Kasumi-1 (cell line): ENCODE measurements around the gene PXMP4.
"Not testable (repeated sequence)": the region's sequence is repeated elsewhere in the genome, so short reads cannot be mapped to it uniquely, and the experiment has no call there.

Source experiments
- DNase-seq, 2 experiments: peaks; one replicate each; lab custom pipeline; 2025; lab: John Stamatoyannopoulos, UW

Gene PXMP4

GRCh38 chr20:33719989-33720709 is at the start of gene PXMP4:
Gene PXMP4, minus strand, starts transcription at chr20:33720310. Its CDS starts 103 bp downstream, at chr20:33720207.
- DNase-seq, result peak; percentile 99 to 100

- DNase-seq, result no peak
Measured at GRCh38 chr20:33769043-33769442, 48.9 kb upstream of the PXMP4 start.

- DNase-seq, result no peak
Measured at GRCh38 chr20:33767777-33768138, 47.6 kb upstream of the PXMP4 start.

GRCh38 chr20:33766686-33767085 is 46.6 kb upstream of the PXMP4 start:
- no peak for DNase-seq

DNA sequence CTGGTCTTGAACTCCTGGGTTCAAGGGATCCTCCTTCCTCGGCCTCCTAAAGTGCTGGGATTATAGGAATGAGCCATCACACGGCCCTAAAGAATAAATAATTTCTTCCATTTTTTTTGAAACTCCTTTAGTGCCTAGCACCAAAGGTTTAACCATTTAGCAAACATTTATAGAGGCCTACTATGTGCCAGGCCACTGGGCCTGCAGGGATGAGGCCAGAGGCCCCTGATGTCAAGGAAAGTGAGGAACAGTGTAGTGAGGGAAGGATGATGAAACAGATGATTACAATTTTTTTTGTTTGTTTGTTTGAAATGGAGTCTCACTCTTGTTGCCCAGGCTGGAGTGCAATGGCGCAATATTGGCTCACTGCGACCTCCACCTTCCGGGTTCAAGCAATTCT is 45.5 kb upstream of the PXMP4 start:
- no peak for DNase-seq

- DNase-seq, result no peak
Measured at GRCh38 chr20:33765099-33765498, 45.0 kb upstream of the PXMP4 start.

DNA sequence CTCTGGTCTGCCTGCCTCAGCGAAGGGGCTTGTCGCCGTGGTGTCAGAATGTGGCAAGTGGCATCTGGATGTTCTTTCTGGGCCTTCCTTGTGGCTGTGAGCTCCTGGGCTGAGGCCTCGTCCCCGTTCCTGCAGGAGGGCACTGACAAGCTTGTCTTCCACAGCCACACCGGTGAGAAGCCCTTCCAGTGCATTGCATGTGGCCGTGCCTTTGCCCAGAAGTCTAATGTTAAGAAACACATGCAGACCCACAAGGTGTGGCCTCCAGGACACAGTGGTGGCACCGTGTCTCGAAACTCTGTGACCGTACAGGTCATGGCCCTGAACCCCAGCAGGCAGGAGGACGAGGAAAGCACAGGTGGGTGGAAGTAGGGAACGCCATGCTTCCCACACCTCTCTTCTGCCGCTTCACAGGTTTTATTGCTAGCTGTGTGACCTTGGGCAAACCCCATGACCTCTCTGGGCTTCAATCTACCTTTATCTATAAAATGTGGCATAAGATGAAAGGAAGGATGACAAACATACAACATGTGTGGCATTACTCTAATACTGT is 41.7 kb upstream of the PXMP4 start:
- DNase-seq, result no peak

GRCh38 chr20:33757458-33757857 is 37.3 kb upstream of the PXMP4 start:
- no peak for DNase-seq

DNA sequence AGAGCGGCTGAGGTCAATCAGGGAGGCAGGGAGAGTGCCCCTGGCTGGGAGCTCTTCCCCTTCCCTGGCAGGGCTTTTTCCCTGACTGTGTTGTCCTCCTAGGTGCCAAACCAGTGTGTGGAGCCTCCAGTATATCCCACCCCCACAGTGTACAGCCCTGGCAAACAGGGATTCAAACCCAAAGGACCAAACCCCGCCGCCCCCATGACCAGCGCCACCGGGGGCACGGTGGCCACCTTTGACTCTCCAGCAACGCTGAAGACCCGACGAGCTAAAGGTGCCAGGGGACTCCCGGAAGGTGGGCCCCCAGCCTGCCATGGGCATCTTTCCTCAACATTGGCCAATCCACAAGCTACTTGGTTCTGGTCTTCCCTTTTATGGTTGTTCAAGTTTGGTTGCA is 36.9 kb upstream of the PXMP4 start:
- DNase-seq, result no peak

- not testable (repeated sequence) for DNase-seq
Measured at GRCh38 chr20:33755936-33756490, 35.9 kb upstream of the PXMP4 start.

DNA sequence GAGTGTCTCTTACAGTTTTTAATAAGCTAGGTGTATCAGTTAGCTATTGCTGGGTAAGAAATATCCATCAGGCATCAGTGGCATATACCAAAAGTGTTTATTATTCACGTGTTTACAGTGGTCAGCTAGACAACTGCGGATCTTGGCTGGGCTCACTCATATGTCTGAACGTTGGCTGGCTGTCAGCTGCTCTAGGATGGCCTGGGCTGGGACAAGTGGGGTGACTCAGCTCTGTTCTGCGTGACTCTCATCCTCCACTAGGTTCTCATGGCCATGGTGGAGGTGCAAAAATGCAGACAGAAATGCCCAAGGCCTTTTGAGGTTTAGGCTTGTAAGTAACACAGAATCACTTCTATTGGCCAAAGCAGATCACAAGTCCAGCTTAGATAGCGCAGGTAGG is 33.7 kb upstream of the PXMP4 start:
- DNase-seq, result no peak

DNA sequence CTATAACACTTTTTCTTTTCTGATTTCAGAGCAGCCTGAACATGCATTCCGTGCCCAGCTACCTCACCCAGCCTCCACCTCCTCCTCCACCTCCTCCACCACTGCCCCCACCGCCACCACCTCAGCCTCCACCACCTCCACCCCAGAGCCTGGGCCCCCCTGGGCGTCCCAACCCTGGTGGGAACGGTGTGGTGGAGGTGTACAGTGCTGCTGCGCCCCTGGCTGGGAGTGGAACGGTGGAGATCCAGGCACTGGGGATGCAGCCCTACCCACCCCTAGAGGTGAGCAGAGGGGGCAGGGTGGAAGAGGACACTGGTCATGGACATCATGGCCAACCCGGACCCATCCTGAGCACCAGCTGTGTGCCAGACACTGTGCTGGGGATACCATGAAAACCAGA is 33.0 kb upstream of the PXMP4 start:
- DNase-seq, result no peak

DNA sequence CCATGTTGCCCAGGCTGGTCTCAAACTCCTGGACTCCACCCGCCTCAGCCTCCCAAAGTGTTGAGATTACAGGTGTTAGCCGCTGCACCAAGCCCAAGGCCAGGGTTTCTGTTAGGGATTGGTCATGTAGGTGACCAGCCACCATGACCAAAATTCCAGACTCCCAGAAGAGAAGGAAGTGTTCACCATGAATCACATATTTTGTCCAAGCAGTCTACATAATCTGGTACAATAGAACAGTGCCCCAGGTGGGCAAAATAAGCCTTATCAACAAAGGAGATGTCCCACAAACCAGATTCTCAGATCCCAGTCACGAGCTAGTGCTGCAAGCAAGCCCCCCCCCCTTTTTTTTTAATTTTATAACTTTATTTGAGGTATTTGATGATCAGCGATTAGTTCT is 31.7 kb upstream of the PXMP4 start:
- DNase-seq, result no peak

DNA sequence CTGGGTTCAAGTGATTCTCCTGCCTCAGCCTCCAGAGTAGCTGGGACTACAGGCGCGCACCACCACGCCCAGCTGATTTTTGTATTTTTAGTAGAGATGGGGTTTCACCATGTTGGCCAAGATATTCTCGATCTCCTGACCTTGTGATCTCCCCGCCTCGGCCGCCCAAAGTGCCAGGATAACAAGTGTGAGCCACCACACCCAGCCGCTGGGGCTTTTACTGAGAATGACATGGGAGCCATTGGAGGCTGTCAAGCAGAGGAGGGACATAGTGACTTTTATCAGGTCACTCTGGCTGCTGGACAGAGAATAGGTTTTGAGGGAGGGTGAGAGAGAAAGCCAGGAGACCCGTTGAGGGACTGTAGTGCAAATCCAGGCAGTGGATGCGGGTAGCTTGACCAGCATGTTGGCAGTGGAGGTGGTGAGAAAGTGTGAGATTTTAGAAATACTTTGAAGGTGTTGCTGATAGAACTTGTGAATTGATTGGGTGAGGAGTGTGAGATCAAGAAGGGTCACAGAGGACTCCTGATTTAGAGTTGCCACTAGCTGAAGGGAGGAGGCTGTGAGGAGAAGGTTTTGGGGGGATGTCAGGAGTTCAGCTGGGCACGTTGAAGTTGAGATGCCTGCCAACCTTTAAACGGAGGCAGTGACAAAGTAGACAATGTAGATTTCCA is 26.4 kb upstream of the PXMP4 start:
- no peak for DNase-seq

DNA sequence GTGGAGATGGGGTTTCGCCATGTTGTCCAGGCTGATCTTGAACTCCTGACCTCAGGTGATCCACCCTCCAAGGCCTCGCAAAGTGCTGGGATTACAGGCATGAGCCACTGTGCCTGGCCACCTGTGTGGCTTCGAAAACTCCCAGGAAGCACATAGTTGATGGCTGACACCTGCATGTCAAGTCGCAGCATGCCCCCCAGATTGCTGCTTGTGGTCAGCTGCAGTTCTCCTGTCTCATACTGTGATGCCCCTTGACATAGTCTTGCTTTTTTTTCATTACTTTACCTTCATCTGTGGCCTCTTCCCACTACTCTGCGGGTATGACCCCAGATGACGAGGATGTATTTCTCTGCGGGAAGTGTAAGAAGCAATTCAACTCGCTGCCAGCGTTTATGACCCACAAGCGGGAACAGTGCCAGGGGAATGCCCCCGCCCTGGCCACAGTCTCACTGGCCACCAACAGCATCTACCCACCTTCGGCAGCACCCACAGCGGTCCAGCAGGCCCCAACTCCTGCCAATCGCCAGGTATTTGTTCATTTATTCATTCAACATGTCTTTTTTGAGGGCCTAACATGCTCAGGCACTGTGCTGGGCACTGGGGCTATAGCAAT is 24.8 kb upstream of the PXMP4 start:
- DNase-seq, result no peak

DNA sequence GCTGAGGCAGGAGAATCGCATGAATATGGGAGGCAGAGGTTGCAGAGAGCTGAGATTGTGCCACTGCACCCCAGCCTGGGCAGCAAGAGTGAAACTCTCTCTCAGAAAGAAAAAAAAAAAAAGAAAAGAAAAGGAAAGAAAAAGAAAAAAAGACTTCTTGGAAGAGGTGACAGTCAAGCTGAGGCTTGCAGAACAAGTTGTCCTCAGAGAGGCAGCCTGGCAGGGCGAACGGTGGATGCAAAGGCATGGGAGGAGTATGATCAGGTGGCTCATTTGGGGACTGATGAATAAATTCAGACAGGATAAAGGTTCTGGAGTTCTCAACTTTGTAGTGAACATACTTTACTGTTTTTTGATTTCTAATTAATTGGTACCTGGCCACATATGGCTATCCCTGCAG is 24.1 kb upstream of the PXMP4 start:
- no peak for DNase-seq

GRCh38 chr20:33740189-33740588 is 20.1 kb upstream of the PXMP4 start:
- DNase-seq, result no peak

GRCh38 chr20:33739493-33739892 is 19.4 kb upstream of the PXMP4 start:
- DNase-seq, result no peak

DNA sequence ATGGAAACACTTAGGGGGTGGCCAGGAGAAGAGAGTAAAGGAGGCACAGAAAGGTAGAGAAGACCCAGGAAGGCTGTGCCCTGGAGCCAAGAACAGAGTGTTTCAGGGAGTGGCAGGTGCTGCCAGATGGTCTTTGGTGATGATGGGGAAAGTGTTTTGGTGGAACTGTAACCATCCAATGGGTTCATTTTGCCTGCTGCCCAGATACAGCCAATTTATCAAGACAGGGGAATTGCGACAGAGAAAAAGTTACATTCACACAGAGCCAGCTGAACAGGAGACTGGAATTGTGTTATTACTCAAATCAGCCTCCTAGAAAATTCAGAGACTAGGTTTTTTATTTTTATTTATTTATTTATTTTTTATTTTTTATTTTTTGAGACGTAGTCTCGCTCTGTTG is 16.9 kb upstream of the PXMP4 start:
- DNase-seq, result no peak

DNA sequence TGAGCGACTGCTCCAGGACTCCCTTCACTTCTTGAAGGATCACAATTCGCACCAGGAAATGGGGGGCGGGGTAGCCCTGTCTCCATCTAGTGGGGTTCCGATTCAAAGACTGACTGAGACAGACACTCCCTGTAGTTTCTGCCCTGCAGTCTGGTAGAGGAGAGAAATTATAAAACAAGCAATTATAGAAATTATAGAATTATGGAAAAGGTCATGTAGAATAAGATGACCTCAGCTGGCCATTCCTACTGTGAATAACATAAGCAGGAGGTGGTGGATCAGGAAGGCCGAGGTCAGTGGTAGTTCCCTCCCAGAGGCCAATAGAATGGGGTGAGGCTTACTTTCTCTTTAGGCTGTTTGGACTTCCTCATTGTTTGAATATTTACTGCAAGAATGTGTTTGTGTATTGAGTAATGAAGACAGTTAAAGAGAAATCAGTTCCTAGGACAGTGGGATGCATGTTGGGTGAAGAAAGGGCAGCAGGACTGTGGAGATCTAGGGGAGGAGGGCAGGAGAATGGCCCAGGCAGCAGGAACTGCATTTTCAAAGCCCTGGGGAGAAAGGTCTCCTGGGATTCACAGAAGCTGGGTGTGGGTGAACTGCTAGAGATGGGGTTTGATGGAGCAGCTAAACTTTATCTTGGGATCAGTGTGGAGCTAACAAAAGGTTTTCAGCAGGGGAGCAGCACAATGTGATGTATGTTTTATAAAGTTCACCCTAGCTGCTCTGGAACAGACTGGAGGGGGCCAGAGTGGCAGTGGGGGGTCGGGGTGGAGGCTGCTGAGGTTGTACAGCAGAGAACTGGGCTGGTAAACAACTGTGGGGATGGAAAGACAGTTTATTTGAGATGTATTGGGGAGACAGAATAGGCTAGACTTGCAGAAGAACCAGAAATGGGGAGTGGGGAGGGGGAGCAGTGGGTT is 13.8 kb upstream of the PXMP4 start:
- peak; percentile 14 to 44 for DNase-seq

GRCh38 chr20:33732166-33732970 is 12.3 kb upstream of the PXMP4 start:
- peak in 1 of 2 experiments; percentile 50 for DNase-seq
